Rectal smooth muscle tissue (tissue), 1 donor: Measurements from ENCODE around the gene SRC.
A peak's percentile ranks its signal among the peaks of the same experiment; 100 is the strongest.

Source experiments
- H3K27ac ChIP-seq: one replicate; pipeline ENCODE4 v1.7.0; 2013; ENCODE audit warnings: low read depth, low read length, inconsistent platforms
- H3K27me3 ChIP-seq: one replicate; pipeline ENCODE4 v1.7.0; 2013; ENCODE audit warnings: low read length; ENCODE audit not compliant: control insufficient read depth, insufficient read depth
- H3K36me3 ChIP-seq: one replicate; pipeline ENCODE4 v1.7.0; 2013; ENCODE audit warnings: low read length; ENCODE audit not compliant: control insufficient read depth, insufficient read depth
- H3K4me1 ChIP-seq: one replicate; pipeline ENCODE4 v1.7.0; 2013; ENCODE audit warnings: low read length; ENCODE audit not compliant: control insufficient read depth, insufficient read depth
- H3K4me3 ChIP-seq: one replicate; pipeline ENCODE4 v1.7.0; 2013; ENCODE audit warnings: low read length
- H3K9ac ChIP-seq: one replicate; pipeline ENCODE4 v1.7.0; 2013; ENCODE audit warnings: low read length

The SRC gene

GRCh38 chr20:37406010-37406998, 60.4 kb downstream of the SRC start:
- H3K27me3 ChIP-seq: no peaks in the 10 kb centered on the region
- no peak overlapping the region for H3K9ac ChIP-seq
- peaks cover 11% of the 10 kb centered on the region for H3K4me1 ChIP-seq
- no peak overlapping the region for H3K27ac ChIP-seq
- peak overlapping the region; percentile 65 for H3K4me3 ChIP-seq
- peaks cover 11% of the 10 kb centered on the region for H3K36me3 ChIP-seq

- H3K4me1 ChIP-seq: peaks cover 11% of the 10 kb centered on the region
- H3K27me3 ChIP-seq: no peaks in the 10 kb centered on the region
- H3K9ac ChIP-seq: no peak overlapping the region
- H3K4me3 ChIP-seq: no peak overlapping the region
- no peak overlapping the region for H3K27ac ChIP-seq
- H3K36me3 ChIP-seq: peaks cover 7% of the 10 kb centered on the region
Observed at GRCh38 chr20:37407019-37407566, 61.2 kb downstream of the SRC start.

GRCh38 chr20:37407573-37408002, 61.6 kb downstream of the SRC start:
- H3K4me1 ChIP-seq: peaks cover 13% of the 10 kb centered on the region
- no peak overlapping the region for H3K9ac ChIP-seq
- H3K36me3 ChIP-seq: peaks cover 2% of the 10 kb centered on the region
- H3K27ac ChIP-seq: no peak overlapping the region
- peak overlapping the region; percentile 22 for H3K4me3 ChIP-seq
- H3K27me3 ChIP-seq: no peaks in the 10 kb centered on the region

- H3K36me3 ChIP-seq: no peaks in the 10 kb centered on the region
- no peak overlapping the region for H3K4me3 ChIP-seq
- H3K27me3 ChIP-seq: no peaks in the 10 kb centered on the region
- no peak overlapping the region for H3K27ac ChIP-seq
- no peak overlapping the region for H3K9ac ChIP-seq
- H3K4me1 ChIP-seq: peaks cover 13% of the 10 kb centered on the region
Observed at GRCh38 chr20:37408302-37409193, 62.6 kb downstream of the SRC start.

- peaks cover 10% of the 10 kb centered on the region for H3K4me1 ChIP-seq
- no peaks in the 10 kb centered on the region for H3K27me3 ChIP-seq
- H3K27ac ChIP-seq: no peak overlapping the region
- H3K9ac ChIP-seq: no peak overlapping the region
- H3K36me3 ChIP-seq: no peaks in the 10 kb centered on the region
- peak overlapping the region; percentile 49 for H3K4me3 ChIP-seq
Observed at GRCh38 chr20:37411408-37412219, 65.7 kb downstream of the SRC start.

- Histone ChIP-seq H3K36me3 (no peaks in the 10 kb centered on the region), H3K27ac (no peak overlapping the region), H3K9ac (no peak overlapping the region), H3K27me3 (no peaks in the 10 kb centered on the region), H3K4me1 (peaks cover 5% of the 10 kb centered on the region), H3K4me3 (no peak overlapping the region)
Observed at GRCh38 chr20:37413023-37413334, 67.0 kb downstream of the SRC start.

GRCh38 chr20:37413379-37413778, 67.4 kb downstream of the SRC start:
- Histone ChIP-seq H3K27ac (no peak overlapping the region), H3K36me3 (no peaks in the 10 kb centered on the region), H3K4me1 (peaks cover 2% of the 10 kb centered on the region), H3K4me3 (no peak overlapping the region), H3K9ac (no peak overlapping the region), H3K27me3 (no peaks in the 10 kb centered on the region)

GRCh38 chr20:37414224-37415035, 68.5 kb downstream of the SRC start:
- no peak overlapping the region for H3K27ac ChIP-seq
- no peaks in the 10 kb centered on the region for H3K36me3 ChIP-seq
- H3K4me3 ChIP-seq: no peak overlapping the region
- H3K9ac ChIP-seq: no peak overlapping the region
- H3K4me1 ChIP-seq: peaks cover 2% of the 10 kb centered on the region
- H3K27me3 ChIP-seq: no peaks in the 10 kb centered on the region

GRCh38 chr20:37415118-37416085, 69.5 kb downstream of the SRC start:
- Histone ChIP-seq H3K4me3 (no peak overlapping the region), H3K4me1 (peaks cover 2% of the 10 kb centered on the region), H3K27ac (no peak overlapping the region), H3K36me3 (no peaks in the 10 kb centered on the region), H3K9ac (no peak overlapping the region), H3K27me3 (no peaks in the 10 kb centered on the region)

- no peak overlapping the region for H3K9ac ChIP-seq
- peaks cover 2% of the 10 kb centered on the region for H3K4me1 ChIP-seq
- no peaks in the 10 kb centered on the region for H3K36me3 ChIP-seq
- no peak overlapping the region for H3K4me3 ChIP-seq
- no peak overlapping the region for H3K27ac ChIP-seq
- no peaks in the 10 kb centered on the region for H3K27me3 ChIP-seq
Observed at GRCh38 chr20:37416100-37416847, 70.3 kb downstream of the SRC start.
